Measurements from ENCODE around the gene ANXA9. TPM values are rescaled to one million over a fixed set of nuclear protein-coding genes. Genes with fewer than 3 reads are reported as not detected.

Gene ANXA9
- total RNA-seq, 1 donor from 2014 or later = not detected

DNA sequence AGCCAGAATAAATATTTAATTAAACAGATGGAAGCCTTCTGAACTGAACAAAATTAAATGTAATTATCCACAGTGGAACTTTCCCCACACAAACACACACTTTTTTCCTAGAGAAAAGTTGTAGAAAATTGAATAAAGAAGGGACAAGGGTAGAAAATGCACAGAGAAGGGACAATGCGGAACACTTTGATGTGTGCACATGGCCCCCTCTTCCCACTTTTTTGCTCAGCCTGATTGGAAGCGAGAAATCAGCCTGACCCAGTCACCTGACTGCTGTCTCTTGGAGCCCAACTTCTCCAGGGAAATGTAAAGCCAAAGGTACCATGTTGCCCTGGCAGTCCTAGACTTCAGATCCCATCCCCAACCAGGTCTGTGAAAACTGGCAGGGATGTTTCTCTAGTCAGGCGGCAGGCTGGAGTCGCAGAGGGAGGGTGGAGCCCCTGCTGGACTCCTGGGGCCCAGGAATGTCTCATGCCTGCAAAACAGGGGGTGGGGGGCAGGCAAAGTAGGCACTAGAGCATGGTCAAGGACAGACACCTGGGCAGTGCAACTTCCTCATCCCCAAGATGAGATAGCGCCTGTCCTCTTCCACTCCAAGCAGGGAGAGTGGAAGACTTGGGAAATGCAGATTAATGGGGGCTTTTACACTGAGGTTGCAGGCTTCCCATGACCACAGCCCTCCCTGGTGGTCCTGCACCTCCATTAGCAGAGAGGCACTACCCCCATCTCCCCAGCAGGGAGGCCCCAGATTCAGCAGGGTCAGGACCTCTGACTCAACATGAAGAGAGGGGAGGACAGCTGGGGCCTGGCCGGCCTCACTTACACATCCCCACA, 10.3 kb upstream of the ANXA9 start:
- DNase-seq (ENCODE audit: low spot score) = peak; percentile 58
- TF ChIP-seq, protein P1, sequence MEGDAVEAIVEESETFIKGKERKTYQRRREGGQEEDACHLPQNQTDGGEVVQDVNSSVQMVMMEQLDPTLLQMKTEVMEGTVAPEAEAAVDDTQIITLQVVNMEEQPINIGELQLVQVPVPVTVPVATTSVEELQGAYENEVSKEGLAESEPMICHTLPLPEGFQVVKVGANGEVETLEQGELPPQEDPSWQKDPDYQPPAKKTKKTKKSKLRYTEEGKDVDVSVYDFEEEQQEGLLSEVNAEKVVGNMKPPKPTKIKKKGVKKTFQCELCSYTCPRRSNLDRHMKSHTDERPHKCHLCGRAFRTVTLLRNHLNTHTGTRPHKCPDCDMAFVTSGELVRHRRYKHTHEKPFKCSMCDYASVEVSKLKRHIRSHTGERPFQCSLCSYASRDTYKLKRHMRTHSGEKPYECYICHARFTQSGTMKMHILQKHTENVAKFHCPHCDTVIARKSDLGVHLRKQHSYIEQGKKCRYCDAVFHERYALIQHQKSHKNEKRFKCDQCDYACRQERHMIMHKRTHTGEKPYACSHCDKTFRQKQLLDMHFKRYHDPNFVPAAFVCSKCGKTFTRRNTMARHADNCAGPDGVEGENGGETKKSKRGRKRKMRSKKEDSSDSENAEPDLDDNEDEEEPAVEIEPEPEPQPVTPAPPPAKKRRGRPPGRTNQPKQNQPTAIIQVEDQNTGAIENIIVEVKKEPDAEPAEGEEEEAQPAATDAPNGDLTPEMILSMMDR (IDR thresholded peaks at IDR 0.05) = no peak
- TF ChIP-seq EZH2phosphoT487 (IDR thresholded peaks at IDR 0.05) = no peak
- no peak for TF ChIP-seq EZH2 (IDR thresholded peaks at IDR 0.05)
- Histone ChIP-seq H4K20me1 (ENCODE audit: low read depth) (peaks cover 61% of the 10 kb centered on the region), H2AFZ (replicated peaks) (no peak overlapping the region), H3K27ac (peak overlapping the region; percentile 35), H3K36me3 (no peaks in the 10 kb centered on the region), H3K4me2 (peak overlapping the region; percentile 97), H3K4me1 (peaks cover 34% of the 10 kb centered on the region), H3K79me2 (ENCODE audit: low read depth) (peaks cover 75% of the 10 kb centered on the region), H3K9ac (peak overlapping the region; percentile 30), H3K27me3 (peaks cover 11% of the 10 kb centered on the region), H3K9me3 (ENCODE audit: low read depth) (no peaks in the 10 kb centered on the region), H3K4me3 (peak overlapping the region; percentile 95), H3F3A (ENCODE audit: low read depth) (peaks cover 37% of the 10 kb centered on the region)
- H3K9me3 Mint-ChIP-seq = no peaks in the 10 kb centered on the region
- peaks cover 41% of the 10 kb centered on the region for H3K4me1 Mint-ChIP-seq
- H3K4me3 Mint-ChIP-seq = peak overlapping the region; percentile 90
- H3K27me3 Mint-ChIP-seq (ENCODE audit: insufficient read depth, low read depth) = peaks cover 5% of the 10 kb centered on the region
- H3K27ac Mint-ChIP-seq = peak overlapping the region; percentile 87
- H3K36me3 Mint-ChIP-seq = peaks cover 21% of the 10 kb centered on the region

DNA sequence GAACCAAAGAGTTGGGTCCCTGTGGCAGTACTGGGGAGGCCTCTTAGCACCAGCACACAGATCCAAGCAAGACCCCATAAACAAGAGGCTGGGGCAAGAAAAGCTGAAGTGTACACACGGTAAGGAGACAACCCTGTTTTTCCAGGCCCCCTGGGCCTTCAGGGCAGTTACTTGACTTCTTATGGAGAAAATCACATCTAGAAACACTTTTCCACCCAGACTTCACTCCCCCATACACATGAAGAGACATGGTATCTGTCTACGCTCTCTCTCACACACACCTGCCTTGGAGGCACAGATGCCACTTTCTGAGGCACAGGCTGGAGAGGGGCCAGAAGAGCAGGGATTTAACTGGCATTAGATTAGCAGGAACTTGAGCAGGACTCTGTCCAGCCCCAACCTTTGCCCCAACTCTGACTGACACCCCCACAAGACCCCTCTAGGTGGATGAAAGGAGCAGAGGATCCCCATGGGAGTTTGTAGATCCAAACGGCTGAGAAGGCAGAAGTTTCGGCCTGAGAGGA, 9.6 kb upstream of the ANXA9 start:
- Histone ChIP-seq H3K9ac (peak overlapping the region; percentile 30), H4K20me1 (ENCODE audit: low read depth) (peaks cover 56% of the 10 kb centered on the region), H3K9me3 (ENCODE audit: low read depth) (no peaks in the 10 kb centered on the region), H3K4me2 (peak overlapping the region; percentile 97), H3K4me3 (peak overlapping the region; percentile 95), H3K79me2 (ENCODE audit: low read depth) (peaks cover 75% of the 10 kb centered on the region), H3K36me3 (no peaks in the 10 kb centered on the region), H2AFZ (replicated peaks) (no peak overlapping the region), H3K27ac (peak overlapping the region; percentile 14), H3F3A (ENCODE audit: low read depth) (peaks cover 42% of the 10 kb centered on the region), H3K27me3 (peaks cover 11% of the 10 kb centered on the region), H3K4me1 (peaks cover 41% of the 10 kb centered on the region)
- DNase-seq (ENCODE audit: low spot score) = no peak
- Mint-ChIP-seq H3K36me3 (peaks cover 14% of the 10 kb centered on the region), H3K4me3 (peak overlapping the region; percentile 90), H3K9me3 (no peaks in the 10 kb centered on the region), H3K27ac (peak overlapping the region; percentile 62), H3K4me1 (peaks cover 42% of the 10 kb centered on the region), H3K27me3 (ENCODE audit: insufficient read depth, low read depth) (peaks cover 5% of the 10 kb centered on the region)
- TF ChIP-seq, protein P1 (IDR thresholded peaks at IDR 0.05) = no peak

DNA sequence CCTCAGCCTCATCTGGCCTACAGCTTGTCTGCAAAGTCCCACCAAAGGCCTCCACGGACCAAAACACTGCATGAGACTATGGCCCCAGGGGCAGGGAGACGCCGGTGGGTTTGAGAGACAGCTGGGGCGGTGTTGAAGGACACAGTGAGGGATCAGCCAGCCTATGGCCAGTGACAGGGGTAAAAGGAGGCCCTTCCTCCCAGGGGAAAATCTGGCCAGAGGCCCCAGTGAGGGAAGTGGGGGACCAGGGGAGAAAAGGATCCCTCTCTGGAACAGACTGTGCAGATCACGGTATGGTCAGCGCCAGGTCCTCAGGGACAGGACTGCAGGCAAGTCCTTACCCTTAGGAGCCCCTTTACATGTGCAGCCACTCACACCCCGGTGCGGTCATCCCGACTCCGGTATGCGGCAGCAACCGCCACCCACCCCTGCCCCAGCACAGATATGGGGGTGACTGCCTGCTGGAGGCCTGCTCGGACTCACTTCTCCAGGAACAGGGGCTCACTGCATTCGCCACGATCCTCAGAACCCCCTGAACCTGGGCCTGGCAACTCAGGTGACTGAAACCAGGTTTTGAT, 8.7 kb upstream of the ANXA9 start:
- H3K36me3 Mint-ChIP-seq = peaks cover 5% of the 10 kb centered on the region
- Histone ChIP-seq H3K9ac (peak overlapping the region; percentile 54), H2AFZ (replicated peaks) (no peak overlapping the region), H3F3A (ENCODE audit: low read depth) (peaks cover 42% of the 10 kb centered on the region), H3K9me3 (ENCODE audit: low read depth) (no peaks in the 10 kb centered on the region), H3K79me2 (ENCODE audit: low read depth) (peaks cover 73% of the 10 kb centered on the region), H3K4me2 (peak overlapping the region; percentile 97), H3K4me3 (peak overlapping the region; percentile 95), H3K27me3 (peaks cover 11% of the 10 kb centered on the region), H3K4me1 (peaks cover 41% of the 10 kb centered on the region), H3K27ac (no peak overlapping the region), H3K36me3 (no peaks in the 10 kb centered on the region), H4K20me1 (ENCODE audit: low read depth) (peaks cover 54% of the 10 kb centered on the region)
- DNase-seq (ENCODE audit: low spot score) = peak; percentile 26
- H3K9me3 Mint-ChIP-seq = no peaks in the 10 kb centered on the region
- TF ChIP-seq, protein P1 (IDR thresholded peaks at IDR 0.05) = no peak
- TF ChIP-seq EZH2 (IDR thresholded peaks at IDR 0.05) = no peak
- peaks cover 5% of the 10 kb centered on the region for H3K27me3 Mint-ChIP-seq (ENCODE audit: insufficient read depth, low read depth)
- H3K4me3 Mint-ChIP-seq = peak overlapping the region; percentile 90
- peaks cover 44% of the 10 kb centered on the region for H3K4me1 Mint-ChIP-seq
- H3K27ac Mint-ChIP-seq = no peak overlapping the region
